RWPE1 (cell line): ENCODE data around the gene TMC8.

Experiments
- CTCF ChIA-PET: fragments of 350-600 bp; sonication (Branson Sonifier 250); formaldehyde crosslinking; extraction: SDS; loops from one replicate; lab custom pipeline; 2021; lab: Yijun Ruan, JAX
- POLR2A ChIA-PET: fragments of 400-600 bp; formaldehyde crosslinking; extraction: SDS; loops from one replicate; lab custom pipeline; 2020; ENCODE audit warnings: antibody characterized with exemption; ENCODE audit not compliant: low non-redundant PET; lab: Yijun Ruan, JAX
- DNase-seq: peaks from one replicate; pipeline ENCODE4 v3.0.0; 2012; ENCODE audit warnings: low spot score
- H3K27ac ChIP-seq: fragments of 450-650 bp; 2 replicates; pipeline ENCODE4 v1.5.1; 2017
- TF ChIP-seq, protein P1 (sequence below): fragments of 450-650 bp; conservative IDR thresholded peaks from 2 replicates; pipeline ENCODE4 v1.5.1; 2017; ENCODE audit warnings: low read depth, mild to moderate bottlenecking

TMC8 gene

DNA sequence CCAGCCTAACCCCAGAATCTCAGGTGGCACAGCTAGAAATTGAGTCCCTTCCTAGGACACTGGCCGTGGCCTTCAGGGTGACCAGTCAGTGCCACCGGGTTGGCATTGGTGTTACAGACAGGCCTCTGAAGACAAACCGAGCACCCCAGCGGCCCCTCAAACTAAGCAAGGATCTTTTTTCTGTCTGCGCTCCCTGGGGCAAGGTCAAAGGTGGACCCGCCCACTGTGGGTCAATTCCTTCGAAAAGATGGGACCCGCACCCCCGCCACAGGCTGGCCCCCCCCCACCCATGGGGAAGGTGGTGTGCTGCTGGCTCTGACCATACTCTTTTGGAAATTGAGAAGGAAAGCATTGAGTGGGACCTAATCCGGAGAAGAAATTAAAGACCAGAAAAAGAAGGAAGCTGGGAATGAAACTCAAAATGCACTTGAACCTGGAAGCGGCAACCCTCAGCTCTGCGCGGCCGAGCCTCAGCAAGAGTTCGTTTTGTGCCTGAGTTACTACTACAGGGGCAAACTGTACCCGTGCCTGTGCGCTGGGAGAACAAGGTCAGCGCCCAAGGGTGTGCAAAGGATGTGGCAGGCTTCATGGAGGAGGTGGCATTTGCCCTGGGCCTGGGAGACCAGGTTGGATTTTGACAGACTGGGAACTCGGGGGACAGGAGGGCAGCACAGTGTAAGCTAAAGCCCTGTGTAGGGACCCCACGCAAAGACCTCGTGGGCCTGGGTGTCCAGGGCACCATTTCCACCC lies 22.4 kb upstream of the TMC8 start:
- DNase-seq = no peak
- ChIA-PET POLR2A (no interaction called here), CTCF (no interaction called here)
- TF ChIP-seq, protein P1, sequence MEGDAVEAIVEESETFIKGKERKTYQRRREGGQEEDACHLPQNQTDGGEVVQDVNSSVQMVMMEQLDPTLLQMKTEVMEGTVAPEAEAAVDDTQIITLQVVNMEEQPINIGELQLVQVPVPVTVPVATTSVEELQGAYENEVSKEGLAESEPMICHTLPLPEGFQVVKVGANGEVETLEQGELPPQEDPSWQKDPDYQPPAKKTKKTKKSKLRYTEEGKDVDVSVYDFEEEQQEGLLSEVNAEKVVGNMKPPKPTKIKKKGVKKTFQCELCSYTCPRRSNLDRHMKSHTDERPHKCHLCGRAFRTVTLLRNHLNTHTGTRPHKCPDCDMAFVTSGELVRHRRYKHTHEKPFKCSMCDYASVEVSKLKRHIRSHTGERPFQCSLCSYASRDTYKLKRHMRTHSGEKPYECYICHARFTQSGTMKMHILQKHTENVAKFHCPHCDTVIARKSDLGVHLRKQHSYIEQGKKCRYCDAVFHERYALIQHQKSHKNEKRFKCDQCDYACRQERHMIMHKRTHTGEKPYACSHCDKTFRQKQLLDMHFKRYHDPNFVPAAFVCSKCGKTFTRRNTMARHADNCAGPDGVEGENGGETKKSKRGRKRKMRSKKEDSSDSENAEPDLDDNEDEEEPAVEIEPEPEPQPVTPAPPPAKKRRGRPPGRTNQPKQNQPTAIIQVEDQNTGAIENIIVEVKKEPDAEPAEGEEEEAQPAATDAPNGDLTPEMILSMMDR = no peak
- no peak overlapping the region for H3K27ac ChIP-seq

GRCh38 chr17:78108726-78109488 lies 21.7 kb upstream of the TMC8 start:
- H3K27ac ChIP-seq = no peak overlapping the region
- DNase-seq = no peak
- CTCF ChIA-PET = interaction anchor here (0.6 kb wide), 1 partner anchor 269 kb away, joined by 3 read pairs; the partner anchor contains the start of gene PGS1
- TF ChIP-seq, protein P1 = no peak
- POLR2A ChIA-PET = no interaction called here

- POLR2A ChIA-PET = no interaction called here
- no peak overlapping the region for H3K27ac ChIP-seq
- DNase-seq = no peak
- TF ChIP-seq, protein P1 = no peak
- CTCF ChIA-PET = interaction anchor here (0.6 kb wide), 1 partner anchor 269 kb away, joined by 3 read pairs; the partner anchor contains the start of gene PGS1
Measured at GRCh38 chr17:78109489-78109761, 21.1 kb upstream of the TMC8 start.

DNA sequence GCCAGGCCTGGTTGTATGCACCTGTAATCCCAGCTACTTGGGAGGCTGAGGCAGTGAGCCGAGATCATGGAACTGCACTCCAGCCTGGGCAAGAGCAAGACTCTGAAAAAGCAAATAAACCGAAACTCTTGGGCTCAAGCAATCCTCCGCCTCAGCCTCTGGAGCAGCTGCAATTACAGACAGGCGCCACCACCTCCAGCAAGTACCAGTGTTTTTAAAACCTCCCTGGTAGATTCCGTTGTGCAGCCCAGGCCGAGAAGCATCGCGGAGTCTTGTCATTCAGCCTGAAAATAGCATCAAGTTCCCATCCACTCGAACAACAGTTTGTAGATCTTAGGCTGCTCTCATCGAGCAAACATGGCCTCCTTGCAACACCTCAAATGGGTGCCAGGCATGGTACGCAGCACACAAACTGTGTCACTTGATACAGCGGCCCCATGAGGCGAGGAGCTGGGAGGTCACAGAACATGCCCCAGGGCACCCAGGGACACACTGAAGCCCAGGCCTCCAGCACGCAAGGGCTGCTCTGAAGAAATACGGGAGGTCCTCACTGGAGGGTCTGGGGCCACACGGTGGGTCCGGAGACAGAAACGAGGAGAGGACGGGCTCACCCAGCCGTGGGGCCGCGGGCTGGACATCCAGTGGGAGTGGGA lies 20.1 kb upstream of the TMC8 start:
- ChIA-PET POLR2A (no interaction called here), CTCF (interaction anchor here (0.6 to 1.0 kb wide), 3 partner anchors 11 to 104 kb away, joined by 4 to 5 read pairs (median 4); partner anchors contain the start of gene BIRC5)
- no peak for DNase-seq

DNA sequence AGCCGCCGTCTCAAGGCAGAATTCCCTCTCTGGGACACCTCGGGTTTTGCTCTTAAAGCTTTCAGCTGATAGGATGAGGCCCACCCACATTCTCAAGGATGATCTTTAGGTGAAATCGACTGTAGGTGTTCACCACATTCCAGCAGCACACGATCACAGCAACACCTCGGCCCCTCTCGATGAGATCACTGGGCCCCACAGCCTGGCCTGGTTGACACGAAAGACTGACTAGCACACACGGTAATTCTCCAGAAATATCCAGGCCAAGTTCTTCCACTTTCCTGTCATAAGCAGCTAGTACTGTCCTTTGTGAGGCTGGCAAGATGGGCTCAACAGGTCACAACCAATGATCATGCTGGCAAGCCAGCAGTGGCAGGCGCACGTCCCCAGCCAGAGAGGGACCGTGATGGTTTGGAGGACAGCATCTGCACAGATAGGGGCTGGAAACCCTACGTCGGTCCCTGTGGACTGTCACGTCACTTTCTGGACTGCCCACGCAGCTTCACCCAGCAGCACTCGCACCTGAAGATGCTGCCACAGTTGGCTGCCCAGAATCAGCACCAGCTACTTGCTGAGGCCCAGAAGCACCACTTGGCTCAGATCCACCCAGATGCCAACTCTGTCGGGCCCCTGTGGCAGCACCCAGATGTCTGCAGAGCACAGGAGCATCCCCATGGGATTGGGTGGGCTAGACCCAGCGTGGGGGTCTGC lies 19.4 kb upstream of the TMC8 start:
- POLR2A ChIA-PET = no interaction called here
- CTCF ChIA-PET = interaction anchor here (0.6 to 1.0 kb wide), 5 partner anchors 17 to 103 kb away, joined by 3 to 5 read pairs (median 4); partner anchors contain the start of gene BIRC5
- TF ChIP-seq, protein P1 = no peak
- no peak for DNase-seq
- H3K27ac ChIP-seq = no peak overlapping the region

More for the DNA sequence above, 20.1 kb upstream of the TMC8 start:
- no peak overlapping the region for H3K27ac ChIP-seq
- TF ChIP-seq, protein P1 = no peak
